Hepatocyte (in vitro differentiated cells): ENCODE data around the gene SEMA5B.

Experiments used
- EZH2phosphoT487 ChIP-seq: fragments of 200-600 bp; sonication (generic); IDR thresholded peaks from one replicate; pipeline ENCODE4 v1.6.1; 2018; ENCODE audit warnings: antibody characterized with exemption, mild to moderate bottlenecking, low read depth, moderate library complexity; ENCODE audit not compliant: unreplicated experiment, severe bottlenecking
- TF ChIP-seq, protein P1 (sequence below): fragments of 200-600 bp; sonication (generic); IDR thresholded peaks from 2 replicates; pipeline ENCODE4 v1.5.1; 2016; ENCODE audit warnings: antibody characterized with exemption, mild to moderate bottlenecking; ENCODE audit not compliant: poor library complexity

DNA sequence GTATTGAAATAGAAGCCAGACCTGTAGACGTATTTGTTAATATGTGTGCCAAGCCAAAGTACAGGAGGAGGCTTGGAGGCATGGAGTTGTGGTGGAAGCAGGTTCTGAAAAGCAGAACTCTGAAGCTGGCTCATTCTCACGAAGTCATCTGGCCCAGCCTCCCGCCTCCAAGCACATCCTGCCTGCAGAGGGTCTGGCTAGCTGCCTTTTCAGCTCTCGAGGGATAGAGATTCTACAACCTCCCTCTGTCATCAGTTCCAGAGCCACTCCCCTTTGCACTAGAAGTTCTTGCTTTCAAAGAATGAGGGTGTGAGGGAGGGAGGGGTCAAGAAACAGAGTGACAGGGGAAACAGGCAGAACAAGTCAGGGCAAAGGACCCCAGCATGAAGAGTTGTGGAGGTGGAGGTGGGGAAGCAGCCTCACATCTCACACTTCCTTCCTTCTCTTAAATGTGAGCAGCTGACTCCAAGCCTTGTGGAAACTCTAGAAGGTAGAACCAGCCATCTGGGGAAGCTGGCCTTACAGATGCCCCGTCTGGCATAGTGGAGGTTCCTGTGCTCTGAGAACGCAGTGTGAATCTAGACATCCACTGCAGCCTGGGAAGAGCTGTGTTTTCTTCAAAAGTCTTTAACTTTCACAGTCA lies 137.4 kb downstream of the SEMA5B start:
- TF ChIP-seq, protein P1, sequence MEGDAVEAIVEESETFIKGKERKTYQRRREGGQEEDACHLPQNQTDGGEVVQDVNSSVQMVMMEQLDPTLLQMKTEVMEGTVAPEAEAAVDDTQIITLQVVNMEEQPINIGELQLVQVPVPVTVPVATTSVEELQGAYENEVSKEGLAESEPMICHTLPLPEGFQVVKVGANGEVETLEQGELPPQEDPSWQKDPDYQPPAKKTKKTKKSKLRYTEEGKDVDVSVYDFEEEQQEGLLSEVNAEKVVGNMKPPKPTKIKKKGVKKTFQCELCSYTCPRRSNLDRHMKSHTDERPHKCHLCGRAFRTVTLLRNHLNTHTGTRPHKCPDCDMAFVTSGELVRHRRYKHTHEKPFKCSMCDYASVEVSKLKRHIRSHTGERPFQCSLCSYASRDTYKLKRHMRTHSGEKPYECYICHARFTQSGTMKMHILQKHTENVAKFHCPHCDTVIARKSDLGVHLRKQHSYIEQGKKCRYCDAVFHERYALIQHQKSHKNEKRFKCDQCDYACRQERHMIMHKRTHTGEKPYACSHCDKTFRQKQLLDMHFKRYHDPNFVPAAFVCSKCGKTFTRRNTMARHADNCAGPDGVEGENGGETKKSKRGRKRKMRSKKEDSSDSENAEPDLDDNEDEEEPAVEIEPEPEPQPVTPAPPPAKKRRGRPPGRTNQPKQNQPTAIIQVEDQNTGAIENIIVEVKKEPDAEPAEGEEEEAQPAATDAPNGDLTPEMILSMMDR = no peak
- TF ChIP-seq EZH2phosphoT487 = no peak
